HG03520 (cell line): ENCODE results near the gene LGI2.
"Not testable (repeated sequence)": the region's sequence is repeated elsewhere in the genome, so short reads cannot be mapped to it uniquely, and the experiment has no call there.

Source experiments
- ATAC-seq: cut with Tn5 transposase; IDR thresholded peaks from one replicate; pipeline ENCODE4 v1.9.1; 2021; ENCODE audit warnings: mild to moderate bottlenecking, moderate library complexity; ENCODE audit not compliant: unreplicated experiment

LGI2 gene, protein sequence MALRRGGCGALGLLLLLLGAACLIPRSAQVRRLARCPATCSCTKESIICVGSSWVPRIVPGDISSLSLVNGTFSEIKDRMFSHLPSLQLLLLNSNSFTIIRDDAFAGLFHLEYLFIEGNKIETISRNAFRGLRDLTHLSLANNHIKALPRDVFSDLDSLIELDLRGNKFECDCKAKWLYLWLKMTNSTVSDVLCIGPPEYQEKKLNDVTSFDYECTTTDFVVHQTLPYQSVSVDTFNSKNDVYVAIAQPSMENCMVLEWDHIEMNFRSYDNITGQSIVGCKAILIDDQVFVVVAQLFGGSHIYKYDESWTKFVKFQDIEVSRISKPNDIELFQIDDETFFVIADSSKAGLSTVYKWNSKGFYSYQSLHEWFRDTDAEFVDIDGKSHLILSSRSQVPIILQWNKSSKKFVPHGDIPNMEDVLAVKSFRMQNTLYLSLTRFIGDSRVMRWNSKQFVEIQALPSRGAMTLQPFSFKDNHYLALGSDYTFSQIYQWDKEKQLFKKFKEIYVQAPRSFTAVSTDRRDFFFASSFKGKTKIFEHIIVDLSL

DNA sequence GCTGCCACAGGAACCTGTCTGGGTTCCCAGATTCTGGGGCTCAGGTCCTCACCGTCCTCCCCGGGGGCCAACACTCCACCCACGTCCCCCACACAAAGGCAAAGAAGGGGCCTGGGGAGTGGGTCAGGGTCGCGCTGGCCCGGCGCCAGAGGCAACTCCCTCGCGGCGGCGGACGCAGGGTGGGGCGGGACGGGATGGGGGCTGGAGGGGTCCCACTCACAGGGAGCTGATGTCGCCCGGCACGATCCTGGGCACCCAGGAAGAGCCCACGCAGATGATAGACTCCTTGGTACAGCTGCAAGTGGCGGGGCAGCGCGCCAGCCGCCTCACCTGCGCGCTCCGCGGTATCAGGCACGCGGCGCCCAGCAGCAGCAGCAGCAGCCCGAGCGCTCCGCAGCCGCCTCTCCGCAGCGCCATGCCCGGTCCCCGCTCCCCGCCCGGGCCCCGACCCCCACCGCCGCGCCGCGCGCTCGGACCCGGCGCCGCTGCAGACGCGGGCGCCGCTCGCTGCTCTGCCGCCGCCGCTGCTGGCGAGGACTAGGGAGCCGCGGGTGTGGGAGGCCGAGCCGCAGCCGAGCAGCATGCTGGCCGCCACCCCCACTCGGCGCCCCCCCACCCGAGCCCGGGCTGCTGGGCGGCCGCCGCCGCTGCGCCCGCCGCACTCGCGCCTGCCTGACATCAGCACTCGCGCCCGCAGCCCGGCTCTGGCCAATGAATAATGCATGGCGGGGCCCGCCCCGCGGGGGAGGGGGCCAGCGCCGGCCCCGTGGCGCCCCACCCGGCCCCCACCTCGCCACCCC, at the start of gene LGI2:
LGI2 (minus strand) TSS at position 670 of the 800 bp plus-strand sequence; CDS start at position 417, 253 bp downstream.
- ATAC-seq = no peak

DNA sequence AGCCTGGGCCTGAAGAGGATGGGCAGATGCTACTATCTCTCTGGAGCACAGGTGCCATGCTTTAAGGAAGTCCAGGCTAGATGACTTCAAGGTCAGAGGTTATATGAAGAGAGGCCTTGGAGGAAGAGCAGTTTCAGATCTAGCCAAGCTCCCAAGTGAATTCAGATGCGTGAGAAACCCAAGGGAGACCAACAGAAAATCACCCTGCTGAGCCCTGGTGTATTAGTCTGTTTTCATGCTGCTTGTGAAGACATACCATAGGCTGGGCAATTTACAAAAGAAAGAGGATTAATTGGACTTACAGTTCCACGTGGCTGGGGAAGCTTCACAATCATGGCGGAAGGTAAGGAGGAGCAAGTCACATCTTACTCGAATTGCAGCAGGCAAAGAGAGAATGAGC, 47.8 kb upstream of the LGI2 start:
- ATAC-seq = no peak

DNA sequence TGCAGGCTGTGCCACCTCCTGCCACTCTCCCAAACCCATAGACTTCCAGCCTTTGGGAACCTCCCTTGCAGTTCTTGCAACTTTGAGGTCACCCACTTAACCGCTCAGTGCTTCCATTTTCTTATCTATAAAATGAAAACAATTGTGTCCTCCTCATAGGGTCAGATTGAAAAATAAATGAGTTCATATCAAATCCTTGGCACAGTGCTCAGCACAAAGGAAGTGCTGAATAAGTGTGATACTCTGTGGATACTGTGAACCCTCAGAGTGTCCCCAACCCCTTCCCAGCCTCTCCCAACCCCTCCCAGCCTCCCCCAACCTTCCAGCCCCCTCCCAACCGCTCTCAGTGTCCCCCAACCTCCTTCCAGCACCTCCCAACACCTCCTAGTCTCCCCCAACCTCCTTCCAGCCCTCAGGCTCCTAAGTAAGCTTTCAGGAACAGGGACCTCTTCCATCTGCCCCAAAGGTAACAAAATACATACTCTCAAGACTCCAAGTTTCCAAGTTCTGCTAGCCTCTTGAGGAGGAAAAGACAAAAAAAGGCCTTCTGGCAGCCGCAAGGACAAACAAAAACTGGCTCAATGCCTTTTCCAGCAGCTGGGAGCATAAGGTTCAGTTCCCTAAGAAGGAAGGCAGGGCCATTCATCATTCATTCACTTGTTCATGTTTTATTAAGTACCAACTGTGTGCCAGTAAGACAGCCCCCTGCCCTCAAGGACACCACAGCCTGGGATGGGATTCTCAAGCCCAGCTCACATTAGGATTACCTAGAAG, 46.1 kb upstream of the LGI2 start:
- ATAC-seq = no peak

DNA sequence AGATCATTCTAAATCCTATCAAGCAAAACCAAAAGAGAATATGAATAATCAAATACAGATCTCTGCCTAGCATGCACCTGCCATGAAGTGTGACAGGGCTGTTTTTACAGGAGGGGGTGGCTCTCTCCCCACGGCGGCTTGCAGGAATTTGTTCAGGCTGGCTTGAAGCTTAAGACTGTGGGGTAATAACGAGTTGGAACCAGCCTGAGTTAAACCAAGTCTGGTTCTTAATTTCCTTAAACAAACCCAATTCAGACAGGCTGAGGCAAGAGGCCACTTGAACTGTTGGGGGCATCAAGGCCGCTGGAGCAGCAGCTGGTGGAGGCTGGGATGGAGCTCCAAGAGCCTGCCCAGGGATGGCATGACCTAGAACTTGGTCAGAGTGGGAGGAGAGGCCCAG, 45.1 kb upstream of the LGI2 start:
- ATAC-seq = no peak

DNA sequence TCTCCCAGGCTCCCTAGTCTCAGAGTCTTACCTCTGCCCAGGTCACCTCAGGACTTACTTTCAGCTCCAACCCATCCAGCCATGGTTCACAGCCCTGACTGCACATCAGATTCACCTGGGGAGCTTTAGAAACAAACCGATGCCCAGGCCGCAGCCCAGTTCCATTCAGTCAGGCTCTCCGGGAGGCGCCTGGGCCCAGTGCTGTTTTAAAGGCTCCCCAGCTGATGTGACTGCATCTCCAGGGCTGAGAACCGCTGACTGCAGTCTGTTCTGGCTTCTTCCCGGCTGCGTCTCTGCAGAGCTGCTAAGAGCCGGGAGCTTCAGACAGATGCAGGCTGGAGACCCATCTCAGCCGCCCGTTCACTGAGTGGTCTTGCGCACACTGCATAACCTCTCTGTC, 44.4 kb upstream of the LGI2 start:
- no peak for ATAC-seq

DNA sequence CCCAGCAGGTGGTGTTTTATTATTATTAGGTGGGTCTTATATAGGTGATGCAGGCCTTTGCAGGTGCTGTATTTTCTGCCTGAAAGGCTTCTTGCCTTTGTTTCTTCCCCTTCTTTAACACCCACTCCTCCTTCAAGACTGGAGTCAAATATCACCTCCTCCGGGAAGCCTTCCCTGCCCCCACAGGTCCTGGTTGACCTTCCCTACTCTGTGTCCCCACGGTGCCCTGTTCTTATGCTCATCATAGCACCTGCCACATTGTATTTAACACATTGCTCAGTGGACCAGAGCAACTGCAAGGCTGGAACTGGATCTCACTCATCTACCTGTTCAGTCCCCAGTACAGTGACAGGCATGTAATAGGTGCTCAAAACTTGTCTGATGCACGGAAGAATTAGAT, 39.8 kb upstream of the LGI2 start:
- ATAC-seq = no peak

DNA sequence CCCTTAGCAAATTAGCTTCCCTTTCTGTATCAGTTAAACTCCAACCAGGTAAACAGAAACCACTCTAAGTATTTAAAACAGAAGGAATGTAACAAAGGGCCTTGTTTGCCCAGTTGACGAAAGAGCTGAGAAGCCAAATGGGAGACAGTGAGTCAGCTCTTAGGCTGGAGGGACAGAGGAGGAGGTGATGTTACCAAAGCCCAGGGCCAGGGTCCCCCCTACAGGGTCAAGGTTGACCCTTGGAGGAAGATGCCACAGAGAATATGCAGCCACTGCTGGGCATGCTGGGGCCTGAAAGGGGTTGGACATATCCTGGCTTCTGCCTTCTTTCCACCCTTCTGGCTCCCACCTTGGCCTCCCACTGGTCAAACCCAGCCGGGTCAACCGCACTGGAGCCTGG, 38.3 kb upstream of the LGI2 start:
- ATAC-seq = no peak

DNA sequence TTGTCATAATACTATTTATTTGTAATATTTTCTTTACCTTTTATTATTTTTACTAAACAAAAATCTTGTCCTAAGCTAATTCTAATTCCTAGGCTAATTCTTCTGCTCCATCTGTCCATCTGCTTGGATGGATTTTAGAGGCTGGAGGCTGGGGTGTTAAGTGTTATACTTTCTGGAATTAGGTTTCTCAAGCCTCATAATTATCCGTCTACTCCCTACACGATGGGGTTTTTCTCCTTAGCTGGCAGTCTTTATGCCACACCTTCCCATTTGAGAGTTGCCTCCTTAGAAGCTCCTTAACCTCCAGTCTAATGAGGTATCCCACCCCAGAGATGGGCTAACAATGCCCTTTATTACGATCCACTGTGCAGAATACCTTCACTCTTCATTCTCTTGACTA, 37.6 kb upstream of the LGI2 start:
- no peak for ATAC-seq

DNA sequence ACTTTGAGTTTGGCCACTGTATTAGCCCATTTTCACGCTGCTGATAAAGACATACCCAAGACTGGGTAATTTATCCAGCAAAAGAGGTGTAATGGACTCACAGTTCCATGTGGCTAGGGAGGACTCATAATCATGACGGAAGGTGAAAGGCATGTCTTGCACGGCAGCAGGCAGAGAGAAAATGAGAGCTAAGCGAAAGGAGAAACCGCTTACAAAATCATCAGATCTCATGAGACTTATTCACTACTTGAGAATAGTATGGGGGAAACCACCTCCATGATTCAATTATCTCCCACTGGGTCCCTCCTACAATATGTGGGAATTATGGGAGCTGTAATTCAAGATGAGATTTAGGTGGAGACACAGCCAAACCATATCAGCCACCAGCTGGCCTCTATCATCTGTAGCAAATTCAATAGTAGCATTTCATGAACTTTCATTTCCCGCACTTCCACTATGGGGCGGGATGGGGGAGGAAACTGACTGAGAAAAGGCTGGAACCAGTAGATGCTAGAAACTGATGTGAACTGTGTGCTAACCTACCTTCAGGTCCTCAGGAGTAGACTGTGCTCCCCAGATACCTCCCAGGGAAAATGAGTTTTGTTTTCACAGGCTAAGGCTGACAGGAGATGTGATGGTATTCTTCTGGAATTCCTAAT, 35.3 kb upstream of the LGI2 start:
- no peak for ATAC-seq

DNA sequence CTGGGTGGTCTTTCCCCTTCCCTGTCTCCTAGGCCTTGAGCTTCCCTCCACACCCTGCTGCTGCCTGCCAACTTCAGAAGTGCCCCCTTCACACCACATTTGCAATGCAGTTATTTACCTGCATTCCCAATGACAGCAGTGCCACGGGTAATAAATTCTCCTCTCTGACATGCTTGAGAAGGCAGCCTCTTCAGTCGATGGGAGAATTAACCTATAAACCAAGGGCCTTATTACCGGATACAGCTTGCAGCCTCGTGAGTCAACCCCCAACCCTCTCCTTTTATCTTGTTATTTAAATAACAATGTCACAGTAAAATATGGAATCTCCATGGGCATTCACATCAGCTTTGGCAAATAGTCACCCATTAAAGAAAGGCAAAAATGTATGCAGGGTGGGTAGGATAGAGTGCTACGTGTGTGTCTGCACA, 34.7 kb upstream of the LGI2 start:
- ATAC-seq = no peak

DNA sequence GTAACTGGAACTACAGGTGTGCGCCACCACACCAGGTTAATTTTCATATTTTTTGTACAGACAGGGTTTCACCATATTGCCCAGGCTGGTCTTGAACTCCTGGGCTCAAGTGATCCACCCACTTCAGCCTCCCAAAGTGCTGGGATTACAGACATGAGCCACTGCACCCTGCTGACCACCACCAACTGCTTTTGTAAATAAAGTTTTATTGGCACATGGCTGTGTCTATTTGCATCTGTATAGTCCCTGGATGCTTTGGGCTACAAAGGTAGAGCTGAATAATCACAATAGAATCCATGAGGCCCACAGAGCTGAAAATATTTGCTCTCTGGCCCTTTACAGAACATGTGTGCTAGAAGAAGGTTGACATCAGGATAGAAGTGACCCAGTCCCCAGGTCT, 33.7 kb upstream of the LGI2 start:
- ATAC-seq = not testable (repeated sequence)

DNA sequence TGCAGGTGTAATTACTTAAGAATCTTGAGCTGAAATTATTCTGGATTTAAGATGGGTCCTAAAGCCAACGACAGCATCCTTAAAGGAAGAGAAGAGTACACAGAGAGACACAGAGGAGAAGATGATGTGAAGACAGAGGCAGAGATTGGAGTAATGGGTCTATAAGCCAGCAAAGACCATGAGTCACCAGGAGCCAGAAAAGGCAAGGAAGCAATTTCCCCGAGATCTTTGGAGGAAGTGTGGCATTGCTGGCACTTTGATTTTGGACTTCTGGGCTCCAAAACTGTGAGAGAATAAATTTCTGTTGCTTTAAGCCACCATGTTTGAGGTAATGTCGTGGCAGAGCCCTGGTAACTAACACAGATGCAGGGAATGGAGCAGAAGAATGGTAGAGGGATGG, 32.4 kb upstream of the LGI2 start:
- ATAC-seq = no peak

DNA sequence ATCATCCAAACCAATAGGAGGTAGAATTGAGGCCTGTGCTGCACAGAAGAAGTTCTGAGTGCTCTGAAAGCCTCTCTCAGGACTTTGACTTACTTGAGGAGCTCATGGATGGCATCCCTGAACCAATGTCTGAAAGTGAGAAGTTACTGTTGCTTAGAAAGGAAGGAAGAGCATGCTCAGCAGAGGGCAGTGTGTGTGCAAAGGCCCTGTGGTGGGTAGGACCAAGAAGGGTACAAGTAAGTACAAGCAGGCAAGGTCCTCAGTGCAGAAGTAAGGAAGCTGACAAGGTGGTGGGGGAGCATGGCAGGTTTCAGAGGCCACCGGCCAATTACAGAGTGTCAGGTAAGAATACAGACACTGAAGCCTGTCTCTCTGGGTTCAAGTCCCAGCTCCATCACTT, 31.4 kb upstream of the LGI2 start:
- ATAC-seq = no peak

DNA sequence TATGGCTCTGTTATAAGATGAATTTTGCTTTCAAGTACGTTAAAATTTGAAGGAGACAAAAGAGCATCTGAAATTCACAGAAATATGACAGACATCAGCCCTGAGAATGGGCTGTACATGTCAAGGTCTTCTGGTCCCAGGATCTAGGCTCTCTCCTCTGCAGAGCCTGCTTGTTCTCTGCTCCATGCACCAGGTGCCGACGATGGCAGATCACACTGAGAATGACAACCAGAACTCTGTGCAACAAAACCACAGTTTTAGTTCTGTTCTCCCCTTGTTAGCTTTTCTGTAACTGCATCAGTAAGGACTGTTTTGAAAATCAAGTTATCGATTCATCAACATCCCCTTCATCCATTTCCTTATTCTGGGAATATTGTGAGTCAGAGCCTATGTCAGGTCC, 30.9 kb upstream of the LGI2 start:
- ATAC-seq = no peak

DNA sequence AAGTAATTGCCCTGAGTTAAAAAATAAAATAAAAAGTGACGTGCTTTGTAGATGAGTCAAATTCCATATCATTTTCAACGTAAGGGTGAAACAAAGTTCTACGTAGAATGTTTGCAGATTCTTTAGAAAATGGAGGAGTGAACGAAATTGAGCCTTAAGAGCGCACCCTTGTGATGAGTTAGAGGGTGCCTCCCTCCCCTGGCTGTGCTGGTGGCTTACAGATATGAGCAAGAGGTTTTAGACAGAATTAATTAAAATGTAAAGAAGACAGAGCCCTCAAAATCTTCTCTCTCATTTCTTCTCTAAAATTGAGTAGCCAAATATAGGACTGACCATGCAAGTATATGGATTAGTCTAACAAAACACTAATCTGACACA, 30.2 kb upstream of the LGI2 start:
- ATAC-seq = no peak

DNA sequence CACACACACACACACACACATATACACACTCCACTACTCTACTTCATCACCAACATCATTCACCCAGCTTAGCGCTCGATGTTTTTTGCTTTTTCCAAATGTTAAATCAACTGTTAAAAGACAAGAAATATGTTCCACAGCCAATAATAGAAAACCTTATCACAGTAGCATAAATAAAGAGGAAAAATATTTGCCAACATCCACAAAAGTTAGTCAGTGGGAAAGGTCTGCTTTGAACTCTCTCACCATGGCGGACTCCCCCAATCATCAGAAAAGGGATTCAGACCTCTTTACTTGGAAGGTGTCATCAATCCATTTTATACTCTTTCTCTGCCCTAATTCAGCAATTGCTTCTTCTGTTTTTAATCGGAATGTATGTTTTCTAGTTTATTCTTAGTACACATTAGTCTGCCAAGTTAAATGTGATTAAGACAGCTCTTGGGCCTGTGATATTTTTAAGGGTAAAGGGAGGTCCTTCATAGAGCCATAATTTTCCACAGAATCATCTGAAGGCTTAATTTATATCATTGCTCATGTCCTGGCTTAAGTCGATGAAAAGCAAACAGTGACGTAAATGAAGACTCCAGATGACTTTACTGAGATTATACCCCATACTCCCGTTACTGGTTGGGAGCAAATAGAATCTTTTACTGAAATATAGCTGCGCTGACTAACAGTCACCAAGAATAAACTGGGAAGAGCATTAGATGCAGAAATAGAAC, 29.7 kb upstream of the LGI2 start:
- no peak for ATAC-seq

DNA sequence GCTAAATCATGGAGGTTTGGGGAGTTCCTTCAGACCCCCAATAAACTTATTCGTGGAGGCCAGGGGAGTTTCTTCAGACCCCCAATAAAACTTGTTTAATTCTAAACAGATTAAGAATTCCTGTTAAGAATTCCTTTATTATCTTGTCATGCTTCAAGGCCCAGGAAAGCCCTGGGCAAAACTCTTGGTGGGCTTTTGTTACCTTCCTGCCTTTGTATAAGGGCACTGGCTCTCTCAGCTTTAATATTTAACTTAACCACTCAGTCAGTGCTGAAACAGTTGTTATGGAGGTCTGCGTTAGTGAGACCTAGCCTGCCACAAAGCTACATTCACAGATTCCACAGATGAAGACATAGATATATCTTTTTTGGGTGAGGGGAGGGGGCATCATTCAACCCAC, 29.0 kb upstream of the LGI2 start:
- no peak for ATAC-seq

DNA sequence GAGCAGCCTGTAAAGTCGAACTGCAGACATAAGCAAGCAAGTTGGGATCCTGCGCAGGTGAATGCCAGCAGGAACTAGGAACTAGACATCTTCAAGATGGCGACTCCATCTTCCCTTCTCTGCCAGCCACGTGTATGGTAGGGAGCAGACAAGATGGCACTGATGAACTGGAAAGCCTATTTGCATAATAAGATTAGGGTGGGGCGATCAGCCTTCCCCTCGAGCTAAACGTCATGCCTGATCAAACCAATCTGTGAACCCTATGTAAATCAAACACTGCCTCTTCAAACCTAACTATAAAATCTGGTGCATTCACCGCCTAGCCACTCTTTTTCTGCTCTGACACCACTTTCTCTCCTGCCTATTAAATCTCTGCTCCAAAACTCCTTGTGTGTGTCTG, 28.1 kb upstream of the LGI2 start:
- ATAC-seq = no peak

DNA sequence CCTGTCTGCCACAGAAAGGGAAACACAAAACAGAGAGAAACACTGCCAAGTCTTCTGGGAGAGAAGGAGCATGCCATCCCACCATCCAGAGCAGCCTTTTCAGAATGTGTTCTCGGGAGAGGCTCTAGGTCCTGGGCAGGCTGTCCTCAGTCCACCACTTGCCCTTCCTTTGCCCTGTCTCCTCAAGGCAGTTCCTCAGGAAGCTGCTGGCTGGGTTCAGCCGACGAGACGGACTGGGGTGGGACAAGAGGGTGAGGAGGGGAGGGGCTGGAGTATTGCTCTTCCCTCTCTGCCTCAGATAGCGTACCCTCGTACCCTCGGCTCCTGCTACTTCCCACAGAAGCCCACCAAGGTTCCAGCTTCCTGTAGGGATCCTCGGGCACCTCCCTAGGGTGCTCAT, 26.6 kb upstream of the LGI2 start:
- no peak for ATAC-seq

DNA sequence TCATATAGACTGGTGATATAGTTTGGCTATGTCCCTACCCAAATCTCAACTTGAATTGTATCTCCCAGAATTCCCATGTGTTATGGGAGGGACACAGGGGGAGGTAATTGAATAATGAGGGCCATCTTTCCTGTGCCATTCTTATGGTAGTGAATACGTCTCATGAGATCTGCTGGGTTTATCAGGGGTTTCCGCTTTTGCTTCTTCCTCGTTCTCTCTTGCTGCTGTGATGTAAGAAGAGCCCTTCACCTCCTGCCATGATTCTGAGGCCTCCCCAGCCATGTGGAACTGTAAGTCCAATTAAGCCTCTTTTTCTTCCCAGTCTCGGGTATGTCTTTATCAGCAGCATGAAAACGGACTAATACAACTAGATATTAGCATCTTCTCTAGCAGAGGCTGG, 21.3 kb upstream of the LGI2 start:
- not testable (repeated sequence) for ATAC-seq
